Germinal center (tissue), 1 donor: ENCODE data around the gene CIC.
"Not testable (repeated sequence)": the region's sequence is repeated elsewhere in the genome, so short reads cannot be mapped to it uniquely, and the experiment has no call there.

Source experiments
- DNase-seq: peaks from one replicate; pipeline ENCODE4 v3.0.0; 2012; ENCODE audit warnings: mixed read lengths, low spot score

The CIC gene

DNA sequence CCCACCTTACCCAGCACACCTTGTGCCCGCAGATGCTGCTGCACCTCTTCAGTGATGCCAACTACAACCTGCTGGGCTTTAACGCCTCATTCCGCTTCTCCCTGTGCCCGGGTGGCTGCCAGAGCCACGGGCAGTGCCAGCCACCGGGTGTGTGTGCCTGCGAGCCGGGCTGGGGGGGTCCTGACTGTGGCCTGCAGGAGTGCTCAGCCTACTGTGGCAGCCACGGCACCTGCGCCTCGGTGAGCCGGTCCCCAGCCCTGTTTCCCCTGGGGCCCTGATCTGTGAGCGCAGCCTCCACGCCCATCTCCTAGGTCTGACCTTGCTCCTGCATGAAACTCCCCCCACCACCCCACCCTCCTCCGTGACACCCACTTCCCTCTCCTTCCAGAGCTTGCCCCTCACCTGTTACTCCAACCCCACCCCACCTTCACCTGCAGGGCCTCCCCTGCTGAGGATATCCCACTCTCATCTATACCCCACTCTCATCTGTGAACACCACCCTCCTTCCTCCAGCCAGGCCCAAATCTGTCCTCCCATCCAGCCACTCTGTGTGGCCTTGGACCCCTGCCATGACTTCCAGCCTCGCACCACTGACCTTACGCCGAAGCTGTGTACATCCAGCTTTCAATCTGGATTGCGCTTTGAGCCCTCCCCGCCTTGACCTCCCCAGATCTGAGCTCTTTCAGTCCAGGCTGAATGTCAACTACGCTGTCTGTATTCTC is 65.1 kb downstream of the CIC start:
- DNase-seq = no peak

DNA sequence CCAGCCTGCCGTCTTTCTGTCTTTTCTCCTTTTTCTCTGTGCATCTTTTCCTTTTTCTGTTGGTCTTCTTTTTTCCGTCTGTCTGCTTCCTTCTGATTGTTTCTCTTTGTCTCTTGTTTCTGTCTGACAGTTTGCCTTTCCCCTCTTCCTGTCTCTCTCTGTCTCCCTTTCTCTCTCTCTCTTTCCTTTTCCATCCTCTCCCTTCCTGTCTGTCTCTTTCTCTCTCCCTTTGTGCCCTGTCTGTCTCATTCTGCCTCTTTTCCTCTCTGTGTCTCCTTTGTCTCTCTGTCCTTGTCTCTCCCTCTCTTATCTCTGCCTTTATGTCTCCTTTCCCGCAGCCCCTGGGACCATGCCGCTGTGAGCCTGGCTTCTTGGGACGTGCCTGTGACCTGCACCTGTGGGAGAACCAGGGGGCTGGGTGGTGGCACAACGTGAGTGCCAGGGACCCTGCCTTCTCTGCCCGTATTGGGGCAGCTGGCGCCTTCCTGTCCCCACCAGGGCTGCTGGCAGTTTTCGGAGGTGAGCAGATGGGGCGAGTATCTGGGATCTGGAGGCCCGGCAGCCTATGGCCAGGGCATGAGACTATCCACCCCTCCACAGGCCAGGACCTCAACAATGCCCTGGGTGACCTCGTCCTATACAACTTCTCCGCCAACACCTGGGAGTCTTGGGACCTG is 65.8 kb downstream of the CIC start:
- no peak for DNase-seq

DNA sequence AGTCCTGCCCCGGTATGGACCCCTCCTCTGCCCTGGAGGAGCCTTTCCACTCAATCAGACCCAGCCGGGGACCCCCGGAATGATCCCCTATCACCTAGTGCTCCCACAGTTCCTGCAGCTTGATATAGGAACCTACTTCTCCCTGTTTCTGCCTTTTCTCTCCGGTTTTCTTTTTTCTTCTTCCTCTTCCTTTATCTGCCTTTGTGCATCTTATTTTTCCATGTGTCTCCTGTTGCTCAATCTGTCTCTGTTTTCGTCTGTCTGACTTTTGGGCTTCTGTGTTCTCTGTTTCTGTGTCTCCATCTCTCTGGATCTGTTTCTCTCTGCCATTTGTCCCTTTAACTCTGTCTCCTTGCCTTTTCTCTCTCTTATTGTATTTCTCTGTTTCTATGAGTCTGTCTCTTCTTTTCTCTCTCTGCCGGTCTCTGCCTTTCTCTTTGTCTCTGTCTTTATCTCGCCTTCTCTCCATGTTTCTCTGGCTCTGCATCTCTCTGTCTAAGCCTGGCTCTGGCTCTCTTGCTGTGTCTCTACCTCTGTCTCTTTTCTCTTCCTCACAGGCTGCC is 66.4 kb downstream of the CIC start:
- no peak for DNase-seq

DNA sequence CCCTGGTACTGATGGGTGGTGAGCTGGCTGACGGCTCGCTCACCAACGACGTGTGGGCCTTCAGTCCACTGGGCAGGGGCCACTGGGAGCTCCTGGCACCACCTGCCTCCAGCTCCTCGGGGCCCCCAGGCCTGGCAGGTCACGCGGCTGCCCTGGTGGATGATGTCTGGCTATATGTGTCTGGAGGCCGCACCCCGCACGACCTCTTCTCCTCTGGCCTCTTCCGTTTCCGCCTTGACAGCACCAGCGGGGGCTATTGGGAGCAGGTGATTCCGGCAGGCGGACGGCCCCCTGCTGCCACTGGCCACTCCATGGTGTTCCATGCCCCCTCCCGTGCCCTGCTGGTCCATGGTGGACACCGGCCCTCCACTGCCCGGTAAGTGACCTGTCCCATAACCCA is 66.9 kb downstream of the CIC start:
- DNase-seq = no peak

DNA sequence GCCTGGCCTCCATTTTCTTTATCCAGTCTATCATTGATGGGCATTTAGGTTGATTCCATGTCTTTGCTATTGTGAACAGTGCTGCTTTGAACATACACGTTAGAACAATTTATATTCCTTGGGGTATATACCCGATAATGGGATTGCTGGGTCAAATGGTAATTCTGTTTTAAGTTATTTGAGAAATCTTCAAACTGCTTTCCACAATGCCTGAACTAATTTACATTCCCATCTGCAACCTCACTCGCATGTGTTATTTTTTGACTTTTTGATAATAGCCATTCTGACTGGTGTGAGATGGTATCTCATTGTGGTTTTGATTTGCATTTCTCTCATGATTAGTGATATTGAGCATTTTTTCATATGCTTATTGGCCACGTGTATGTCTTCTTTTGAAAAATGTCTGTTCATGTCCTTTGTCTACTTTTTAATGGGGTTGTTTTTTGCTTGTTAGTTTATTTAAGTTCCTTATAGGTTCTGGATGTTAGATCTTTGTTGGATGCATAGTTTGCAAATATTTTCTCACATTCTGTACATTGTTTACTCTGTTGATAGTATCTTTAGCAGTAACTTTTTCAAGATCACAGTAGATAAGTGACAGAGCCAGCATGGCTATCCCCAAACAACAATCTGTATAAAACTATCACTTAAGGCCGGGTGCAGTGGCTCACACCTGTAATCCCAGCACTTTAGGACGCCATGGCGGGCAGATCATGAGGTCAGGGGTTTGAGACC is 70.2 kb downstream of the CIC start:
- DNase-seq = not testable (repeated sequence)

DNA sequence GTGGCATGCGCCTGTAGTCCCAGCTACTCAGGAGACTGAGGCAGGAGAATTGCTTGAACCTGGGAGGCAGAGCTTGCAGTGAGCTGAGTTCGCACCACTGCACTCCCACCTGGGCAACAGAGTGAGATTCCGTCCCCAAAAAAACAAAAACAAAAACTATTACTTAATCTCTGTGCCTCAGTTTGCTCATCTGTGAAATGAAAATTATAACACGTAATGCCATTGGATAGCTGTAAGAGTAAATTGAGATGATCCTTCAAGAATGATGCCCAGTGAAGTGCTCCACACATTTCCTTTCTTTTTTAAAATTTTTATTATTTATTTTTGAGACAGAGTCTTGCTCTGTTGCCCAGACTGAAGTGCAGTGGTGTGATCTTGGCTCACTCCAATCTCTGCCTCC is 70.9 kb downstream of the CIC start:
- not testable (repeated sequence) for DNase-seq

DNA sequence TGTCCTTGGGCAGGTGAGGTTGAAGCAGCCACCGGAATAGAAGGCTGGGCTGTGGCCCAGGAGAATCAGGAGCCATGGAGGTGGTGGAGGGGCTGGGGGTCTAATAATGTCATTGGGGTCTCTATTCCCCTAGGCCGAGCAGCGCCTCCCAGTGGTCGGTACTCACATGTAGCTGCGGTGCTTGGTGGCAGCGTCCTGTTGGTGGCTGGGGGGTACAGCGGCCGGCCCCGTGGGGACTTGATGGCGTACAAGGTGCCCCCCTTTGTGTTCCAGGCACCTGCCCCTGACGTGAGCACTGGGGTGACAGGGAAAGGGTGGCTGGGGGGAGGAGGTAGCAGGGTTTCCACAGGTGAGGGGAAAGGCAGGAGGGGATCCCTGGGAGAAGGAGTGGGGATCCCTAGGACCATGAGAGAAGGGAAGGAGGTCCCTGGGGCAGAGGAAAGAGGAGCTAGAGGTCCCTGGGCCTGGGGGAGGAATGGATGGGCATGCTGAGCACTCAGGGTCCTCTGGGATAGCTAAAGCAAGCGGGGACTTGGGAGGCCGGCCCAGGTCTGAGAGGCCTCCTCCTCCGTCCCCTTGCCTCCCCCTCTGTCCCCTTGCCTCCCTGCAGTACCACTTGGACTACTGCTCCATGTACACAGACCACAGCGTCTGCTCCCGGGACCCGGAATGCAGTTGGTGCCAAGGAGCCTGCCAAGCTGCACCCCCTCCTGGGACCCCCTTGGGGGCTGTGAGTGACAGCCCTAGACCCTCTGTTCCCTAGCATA is 74.5 kb downstream of the CIC start:
- DNase-seq = no peak

DNA sequence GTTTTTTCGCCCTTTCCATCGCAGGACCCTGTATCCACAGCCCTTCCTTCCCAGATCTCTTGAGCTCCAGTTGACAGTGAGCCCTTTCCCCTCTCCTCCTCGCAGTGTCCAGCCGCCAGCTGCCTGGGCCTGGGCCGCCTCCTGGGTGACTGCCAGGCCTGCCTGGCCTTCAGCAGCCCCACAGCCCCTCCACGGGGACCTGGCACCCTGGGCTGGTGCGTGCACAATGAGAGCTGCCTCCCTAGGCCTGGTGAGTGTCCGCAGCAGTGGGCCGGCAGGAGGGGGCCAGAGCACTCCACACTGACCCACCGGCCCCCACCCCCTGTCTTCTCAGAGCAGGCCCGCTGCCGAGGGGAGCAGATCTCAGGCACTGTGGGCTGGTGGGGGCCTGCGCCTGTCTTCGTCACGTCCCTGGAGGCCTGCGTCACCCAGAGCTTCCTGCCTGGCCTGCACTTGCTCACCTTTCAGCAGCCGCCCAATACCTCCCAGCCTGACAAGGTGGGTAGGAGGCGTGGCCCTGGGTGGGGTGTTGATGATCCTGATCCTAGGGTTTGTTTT is 75.4 kb downstream of the CIC start:
- DNase-seq = no peak
